ENCODE measurements around the gene KRT40.

DNA sequence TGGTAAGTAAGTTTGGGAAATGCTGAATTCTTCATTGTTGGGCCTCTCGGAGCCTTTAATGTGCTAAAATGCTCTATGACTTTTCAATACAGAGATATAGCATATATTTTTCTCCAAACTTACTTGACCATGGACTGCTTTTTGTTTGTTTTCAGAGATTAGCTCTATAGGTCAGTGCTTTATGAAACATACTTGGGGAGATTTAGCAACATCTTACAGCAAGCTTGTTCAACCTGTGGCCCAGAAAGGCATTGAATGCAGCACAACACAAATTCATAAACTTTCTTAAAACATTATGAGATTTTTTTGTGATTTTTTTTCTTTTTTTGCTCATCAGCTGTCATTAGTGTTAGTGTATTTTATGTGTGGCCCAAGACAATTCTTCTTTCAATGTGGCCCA lies 25.8 kb upstream of the KRT40 start:
- TF ChIP-seq, protein P1, sequence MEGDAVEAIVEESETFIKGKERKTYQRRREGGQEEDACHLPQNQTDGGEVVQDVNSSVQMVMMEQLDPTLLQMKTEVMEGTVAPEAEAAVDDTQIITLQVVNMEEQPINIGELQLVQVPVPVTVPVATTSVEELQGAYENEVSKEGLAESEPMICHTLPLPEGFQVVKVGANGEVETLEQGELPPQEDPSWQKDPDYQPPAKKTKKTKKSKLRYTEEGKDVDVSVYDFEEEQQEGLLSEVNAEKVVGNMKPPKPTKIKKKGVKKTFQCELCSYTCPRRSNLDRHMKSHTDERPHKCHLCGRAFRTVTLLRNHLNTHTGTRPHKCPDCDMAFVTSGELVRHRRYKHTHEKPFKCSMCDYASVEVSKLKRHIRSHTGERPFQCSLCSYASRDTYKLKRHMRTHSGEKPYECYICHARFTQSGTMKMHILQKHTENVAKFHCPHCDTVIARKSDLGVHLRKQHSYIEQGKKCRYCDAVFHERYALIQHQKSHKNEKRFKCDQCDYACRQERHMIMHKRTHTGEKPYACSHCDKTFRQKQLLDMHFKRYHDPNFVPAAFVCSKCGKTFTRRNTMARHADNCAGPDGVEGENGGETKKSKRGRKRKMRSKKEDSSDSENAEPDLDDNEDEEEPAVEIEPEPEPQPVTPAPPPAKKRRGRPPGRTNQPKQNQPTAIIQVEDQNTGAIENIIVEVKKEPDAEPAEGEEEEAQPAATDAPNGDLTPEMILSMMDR (IDR thresholded peaks at IDR 0.05 in 4 of 5, conservative IDR thresholded peaks at IDR 0.05 in 1 of 5): no peak
- no peak for TF ChIP-seq POLR2A (IDR thresholded peaks at IDR 0.05)

All from gastrocnemius medialis (tissue), 4 donors.